Endothelial cell of umbilical vein (primary cell): ENCODE measurements around the gene ZNF593. TPM values are rescaled to one million over a fixed set of nuclear protein-coding genes. Genes with fewer than 3 reads are reported as not detected.

Experiments used
- BruUV-seq: library from RNA; stranded (reverse); fragments of 400-500 nt; replicated peaks from 2 replicates; lab custom pipeline; 2021; lab: Mats Ljungman, UMichigan
- CTCF ChIA-PET: fragments of 300-600, 350-600 bp; sonication (Branson Sonifier 250); formaldehyde crosslinking; loops from one replicate; lab custom pipeline; 2021; ENCODE audit warnings: antibody characterized with exemption, inconsistent platforms; lab: Charles Lee
- POLR2A ChIA-PET: fragments of 300-600, 350-600 bp; sonication (Branson Sonifier 250); formaldehyde crosslinking; loops from one replicate; lab custom pipeline; 2021; ENCODE audit warnings: antibody characterized with exemption, inconsistent platforms; lab: Charles Lee
- DNase-seq: peaks from one replicate; pipeline ENCODE4 v3.0.0-alpha.2; 2011; ENCODE audit warnings: low read depth, low spot score
- FAIRE-seq: peaks from 2 replicates; lab custom pipeline; 2011; peaks lifted over from hg19 to GRCh38; lab: Jason Lieb, UNC
- H2AFZ ChIP-seq: 2 replicates; pipeline ENCODE4 v1.6.0; 2012; ENCODE audit warnings: low read depth, low read length, control low read depth, inconsistent platforms
- H3K27ac ChIP-seq: 2 replicates; pipeline ENCODE4 v1.5.1; 2011; ENCODE audit warnings: low read depth, mild to moderate bottlenecking, control low read depth, low read length, moderate library complexity; ENCODE audit not compliant: insufficient read depth
- H3K27me3 ChIP-seq, 2 experiments: 2 replicates each; pipeline versions ENCODE4 v1.6.0 to v1.6.1; 2011; ENCODE audit warnings: low read length in 2 of 2, mixed read lengths in 1 of 2; ENCODE audit not compliant: control insufficient read depth in 2 of 2, insufficient read depth in 2 of 2
- H3K36me3 ChIP-seq, 2 experiments: 2 replicates in 1 of 2; 3 replicates in 1 of 2; pipeline ENCODE4 v1.5.1; 2011; ENCODE audit warnings: low read length in 2 of 2, mild to moderate bottlenecking in 1 of 2, moderate library complexity in 1 of 2; ENCODE audit not compliant: control insufficient read depth in 2 of 2, insufficient read depth in 2 of 2; ENCODE audit errors: extremely low read depth in 1 of 2
- H3K4me1 ChIP-seq: 3 replicates; pipeline ENCODE4 v1.5.1; 2011; ENCODE audit warnings: mild to moderate bottlenecking, low read length; ENCODE audit not compliant: control insufficient read depth, insufficient read depth; ENCODE audit errors: extremely low read depth
- H3K4me2 ChIP-seq: 2 replicates; pipeline ENCODE4 v1.6.1; 2011; ENCODE audit warnings: low read length, control low read depth, mixed read lengths; ENCODE audit not compliant: insufficient read depth
- H3K4me3 ChIP-seq, 3 experiments: fragments of 200-600 bp in 1 of 3; sonication (generic), shearing (Covaris generic) in 1 of 3; replicated peaks in 1 of 3; 2 replicates each; pipeline ENCODE4 v1.5.1; 2011 to 2016; ENCODE audit warnings: control low read depth in 3 of 3, low read length in 3 of 3, mild to moderate bottlenecking in 2 of 3, inconsistent platforms in 1 of 3, low read depth in 1 of 3, moderate library complexity in 1 of 3; ENCODE audit not compliant: insufficient read depth in 1 of 3
- H3K79me2 ChIP-seq: 2 replicates; pipeline ENCODE4 v1.6.0; 2012; ENCODE audit warnings: low read length, inconsistent platforms; ENCODE audit not compliant: control insufficient read depth, insufficient read depth
- H3K9ac ChIP-seq: replicated peaks from 2 replicates; pipeline ENCODE3; 2011; ENCODE audit warnings: low read length, control low read depth; ENCODE audit not compliant: insufficient read depth; ENCODE audit errors: extremely low read depth
- H3K9me1 ChIP-seq: replicated peaks from 3 replicates; pipeline ENCODE4 v1.6.0; 2011; ENCODE audit warnings: mild to moderate bottlenecking, low read length; ENCODE audit not compliant: control insufficient read depth, insufficient read depth; ENCODE audit errors: extremely low read depth
- H3K9me3 ChIP-seq: replicated peaks from 2 replicates; pipeline ENCODE4 v1.5.1; 2012; ENCODE audit warnings: low read length, inconsistent platforms; ENCODE audit not compliant: control insufficient read depth, insufficient read depth
- H4K20me1 ChIP-seq: replicated peaks from 2 replicates; pipeline ENCODE3; 2011; ENCODE audit warnings: mild to moderate bottlenecking, low read length; ENCODE audit not compliant: control insufficient read depth, insufficient read depth; ENCODE audit errors: extremely low read depth
- EZH2 ChIP-seq: IDR thresholded peaks from 2 replicates; pipeline ENCODE4 v1.6.1; 2012; ENCODE audit warnings: borderline replicate concordance, low read depth, mild to moderate bottlenecking, moderate library complexity, low read length, inconsistent platforms; ENCODE audit not compliant: severe bottlenecking
- FOS ChIP-seq: IDR thresholded peaks from 2 replicates; pipeline ENCODE4 v1.6.1; 2011; ENCODE audit warnings: mild to moderate bottlenecking, low read length, moderate library complexity, borderline replicate concordance; ENCODE audit not compliant: insufficient read depth
- GATA2 ChIP-seq: IDR thresholded peaks from 2 replicates; pipeline ENCODE4 v1.7.0; 2011; ENCODE audit warnings: low read depth, mild to moderate bottlenecking, moderate library complexity, mixed read lengths, low read length; ENCODE audit not compliant: insufficient read length, insufficient read depth
- JUN ChIP-seq: IDR thresholded peaks from 2 replicates; pipeline ENCODE4 v1.6.1; 2011; ENCODE audit warnings: borderline replicate concordance, low read depth; ENCODE audit not compliant: insufficient read length, insufficient read depth
- MYC ChIP-seq: IDR thresholded peaks from one replicate; pipeline ENCODE4 v1.6.1; 2011; ENCODE audit warnings: mild to moderate bottlenecking, low read depth, low read length
- POLR2A ChIP-seq: IDR thresholded peaks from 2 replicates; pipeline ENCODE4 v1.6.1; 2012; ENCODE audit warnings: low read depth, mild to moderate bottlenecking, control low read depth, low read length
- POLR2AphosphoS5 ChIP-seq: IDR thresholded peaks from 2 replicates; pipeline ENCODE4 v1.6.1; 2012; ENCODE audit warnings: low read depth, mild to moderate bottlenecking, control low read depth, low read length, moderate library complexity; ENCODE audit not compliant: insufficient read depth
- dilution Hi-C: fragments of 300-500 bp; cut with MboI; formaldehyde crosslinking; loops from one replicate; pipeline ENCODE4 v1.15.0; 2019; ENCODE audit warnings: low sequenced_read_pairs; ENCODE audit not compliant: extremely low pct_ligation_motif_present
- intact Hi-C: fragments of 100-400 bp; cut with micrococcal nuclease; formaldehyde crosslinking; loops from one replicate; pipeline ENCODE4 v1.10.0; 2022
- polyA plus RNA-seq, 4 experiments: library from polyadenylated mRNA; depleted of rRNA in 3 of 4; stranded (reverse) in 3 of 4; unstranded in 1 of 4; fragments of >200 nt; gene quantifications; 2 replicates each; pipeline versions ENCODE4 v1.2.1 to v1.2.3, GENCODE V29; 2011 to 2012; ENCODE audit warnings: missing spikeins in 1 of 4
- total RNA-seq: library from RNA; stranded (reverse); gene quantifications from 2 replicates; pipeline ENCODE4 v1.2.3, GENCODE V29; 2021
- TF ChIP-seq, protein P1 (sequence below), 2 donors: IDR thresholded peaks; 1 replicate in 1 of 2; 2 replicates in 1 of 2; pipeline ENCODE4 v1.5.1; 2011; ENCODE audit warnings: low read length in 2 of 2, mild to moderate bottlenecking in 2 of 2, moderate library complexity in 2 of 2, control low read depth in 1 of 2, inconsistent platforms in 1 of 2, low read depth in 1 of 2; ENCODE audit not compliant: insufficient read depth in 1 of 2; ENCODE audit errors: extremely low read depth in 1 of 2
- TF ChIP-seq, protein P2 (sequence below): IDR thresholded peaks from 2 replicates; pipeline ENCODE4 v1.6.1; 2011; ENCODE audit not compliant: insufficient read depth, insufficient read length

Gene ZNF593
- total and polyA plus RNA-seq, 2 donors (not counting 3 experiments of a cell fraction or from before 2014, with no cell fraction given), result 30.5 to 71.0 TPM

DNA sequence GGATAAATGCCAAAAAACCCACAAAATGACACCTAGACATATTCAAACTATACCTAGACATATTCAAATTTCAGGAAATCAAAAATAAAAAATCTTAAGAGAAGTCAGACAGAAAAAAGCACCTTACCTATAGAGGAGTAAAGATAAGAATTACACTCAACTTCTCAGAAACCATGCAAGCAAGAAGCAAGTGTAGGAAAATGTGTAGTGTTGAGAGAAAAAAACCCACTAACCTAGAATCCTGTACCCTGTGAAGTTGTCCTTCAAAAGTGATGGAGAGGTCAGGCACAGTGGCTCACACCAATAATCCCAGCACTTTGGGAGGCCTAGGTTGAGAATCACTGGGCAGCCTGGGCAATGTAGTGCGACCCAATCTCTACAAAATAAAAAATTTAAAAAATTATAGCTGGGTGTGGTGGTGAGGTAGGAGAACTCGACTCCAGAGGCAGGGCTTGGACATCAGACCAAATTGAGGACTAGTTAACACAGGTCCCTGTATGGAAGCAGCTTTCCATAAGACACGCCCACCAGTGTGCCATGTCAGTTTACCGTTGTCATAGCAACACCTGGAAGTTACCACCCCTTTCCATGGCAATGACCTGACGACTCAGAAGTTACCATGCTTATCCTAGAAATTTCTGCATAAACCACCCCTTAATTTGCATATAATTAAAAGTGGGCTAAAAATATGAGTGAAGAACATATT, 37.4 kb upstream of the ZNF593 start:
- dilution Hi-C loops (no loop called here), intact Hi-C loops (no loop called here)
- no peak for FAIRE-seq
- Histone ChIP-seq H4K20me1 (no peaks in the 10 kb centered on the region), H3K27ac (no peak overlapping the region), H3K9me1 (no peaks in the 10 kb centered on the region), H3K27me3 (no peaks in the 10 kb centered on the region), H3K9ac (no peak overlapping the region), H2AFZ (no peak overlapping the region), H3K4me3 (no peak overlapping the region), H3K79me2 (no peaks in the 10 kb centered on the region), H3K4me2 (no peak overlapping the region), H3K4me1 (peaks cover 5% of the 10 kb centered on the region), H3K9me3 (no peaks in the 10 kb centered on the region), H3K36me3 (no peaks in the 10 kb centered on the region)
- no peak for DNase-seq
- no TSS peak for BruUV-seq
- POLR2A ChIA-PET, result no interaction called here
- CTCF ChIA-PET, result interaction anchor here (1.9 kb wide), 1 partner anchor 13 kb away, joined by 10 read pairs; no protein-coding TSS in a partner anchor
- TF ChIP-seq GATA2, result no peak
- TF ChIP-seq EZH2, result no peak
- TF ChIP-seq JUN, result no peak
- TF ChIP-seq, protein P1, sequence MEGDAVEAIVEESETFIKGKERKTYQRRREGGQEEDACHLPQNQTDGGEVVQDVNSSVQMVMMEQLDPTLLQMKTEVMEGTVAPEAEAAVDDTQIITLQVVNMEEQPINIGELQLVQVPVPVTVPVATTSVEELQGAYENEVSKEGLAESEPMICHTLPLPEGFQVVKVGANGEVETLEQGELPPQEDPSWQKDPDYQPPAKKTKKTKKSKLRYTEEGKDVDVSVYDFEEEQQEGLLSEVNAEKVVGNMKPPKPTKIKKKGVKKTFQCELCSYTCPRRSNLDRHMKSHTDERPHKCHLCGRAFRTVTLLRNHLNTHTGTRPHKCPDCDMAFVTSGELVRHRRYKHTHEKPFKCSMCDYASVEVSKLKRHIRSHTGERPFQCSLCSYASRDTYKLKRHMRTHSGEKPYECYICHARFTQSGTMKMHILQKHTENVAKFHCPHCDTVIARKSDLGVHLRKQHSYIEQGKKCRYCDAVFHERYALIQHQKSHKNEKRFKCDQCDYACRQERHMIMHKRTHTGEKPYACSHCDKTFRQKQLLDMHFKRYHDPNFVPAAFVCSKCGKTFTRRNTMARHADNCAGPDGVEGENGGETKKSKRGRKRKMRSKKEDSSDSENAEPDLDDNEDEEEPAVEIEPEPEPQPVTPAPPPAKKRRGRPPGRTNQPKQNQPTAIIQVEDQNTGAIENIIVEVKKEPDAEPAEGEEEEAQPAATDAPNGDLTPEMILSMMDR (IDR thresholded peaks at IDR 0.05; ENCODE audit: extremely low read depth in 1 of 2, insufficient read depth in 1 of 2, low read depth in 1 of 2, low read length in 2 of 2), result no peak
- TF ChIP-seq MYC, result no peak
- TF ChIP-seq, protein P2, sequence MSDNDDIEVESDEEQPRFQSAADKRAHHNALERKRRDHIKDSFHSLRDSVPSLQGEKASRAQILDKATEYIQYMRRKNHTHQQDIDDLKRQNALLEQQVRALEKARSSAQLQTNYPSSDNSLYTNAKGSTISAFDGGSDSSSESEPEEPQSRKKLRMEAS, result no peak
- no peak for TF ChIP-seq FOS
- no peak for TF ChIP-seq POLR2AphosphoS5
- TF ChIP-seq POLR2A, result no peak
